HCT116 (cell line): ENCODE results near the gene TNFRSF8.

Source experiments
- EZH2 ChIP-seq: fragments of 200-600 bp; sonication (generic); IDR thresholded peaks from 2 replicates; pipeline ENCODE4 v1.6.1; 2017; ENCODE audit warnings: antibody characterized with exemption, mixed run types
- JUND ChIP-seq: IDR thresholded peaks from 2 replicates; pipeline ENCODE4 v1.6.1; 2012
- POLR2A ChIP-seq: IDR thresholded peaks from 2 replicates; pipeline ENCODE4 v1.7.0; 2011; ENCODE audit warnings: borderline replicate concordance; ENCODE audit not compliant: insufficient read depth, insufficient read length; ENCODE audit errors: extremely low read depth
- POLR2AphosphoS5 ChIP-seq: IDR thresholded peaks from 2 replicates; pipeline ENCODE4 v1.6.1; 2011; ENCODE audit warnings: mild to moderate bottlenecking, low read depth, low read length, moderate library complexity
- SP1 ChIP-seq: IDR thresholded peaks from 2 replicates; pipeline ENCODE4 v1.6.1; 2012; ENCODE audit warnings: low read depth
- TCF7L2 ChIP-seq: IDR thresholded peaks from 2 replicates; pipeline ENCODE4 v1.7.0; 2011; ENCODE audit warnings: borderline replicate concordance, inconsistent platforms; ENCODE audit not compliant: insufficient read depth, insufficient read length; ENCODE audit errors: extremely low read depth
- YY1 ChIP-seq: IDR thresholded peaks from 2 replicates; pipeline ENCODE4 v1.6.1; 2011; ENCODE audit warnings: low read length, low read depth, moderate library complexity, mild to moderate bottlenecking; ENCODE audit not compliant: insufficient replicate concordance; ENCODE audit errors: extremely low read depth
- ZFX ChIP-seq: fragments of 450-650 bp; IDR thresholded peaks from 2 replicates; pipeline ENCODE4 v1.6.1; 2017
- ZNF274 ChIP-seq: fragments of 200-500 bp; sonication (Bioruptor generic); IDR thresholded peaks from 2 replicates; pipeline ENCODE4 v1.6.1; 2014; ENCODE audit warnings: mild to moderate bottlenecking, low read depth, low read length, inconsistent platforms
- TF ChIP-seq, protein P1 (sequence below), 3 experiments: fragments of 200-600 bp in 1 of 3; sonication (generic) in 1 of 3; IDR thresholded peaks in 2 of 3; conservative IDR thresholded peaks in 1 of 3; 2 replicates each; pipeline ENCODE4 v1.5.1; 2012 to 2017; ENCODE audit warnings: low read depth in 2 of 3, low read length in 2 of 3, antibody characterized with exemption in 1 of 3, borderline replicate concordance in 1 of 3, control low read depth in 1 of 3, mild to moderate bottlenecking in 1 of 3, mixed read lengths in 1 of 3, mixed run types in 1 of 3, moderate library complexity in 1 of 3; ENCODE audit not compliant: insufficient read depth in 1 of 3
- TF ChIP-seq, protein P2 (sequence below): IDR thresholded peaks from 2 replicates; pipeline ENCODE4 v1.6.1; 2012
- TF ChIP-seq, protein P3 (sequence below): IDR thresholded peaks from 2 replicates; pipeline ENCODE4 v1.6.1; 2011; ENCODE audit warnings: mild to moderate bottlenecking, low read length, moderate library complexity; ENCODE audit not compliant: insufficient replicate concordance; ENCODE audit errors: extremely low read depth
- TF ChIP-seq, protein P4 (sequence below): IDR thresholded peaks from 2 replicates; pipeline ENCODE4 v1.6.1; 2012; ENCODE audit warnings: low read depth
- TF ChIP-seq, protein P5 (sequence below): IDR thresholded peaks from 2 replicates; pipeline ENCODE4 v1.6.1; 2012

DNA sequence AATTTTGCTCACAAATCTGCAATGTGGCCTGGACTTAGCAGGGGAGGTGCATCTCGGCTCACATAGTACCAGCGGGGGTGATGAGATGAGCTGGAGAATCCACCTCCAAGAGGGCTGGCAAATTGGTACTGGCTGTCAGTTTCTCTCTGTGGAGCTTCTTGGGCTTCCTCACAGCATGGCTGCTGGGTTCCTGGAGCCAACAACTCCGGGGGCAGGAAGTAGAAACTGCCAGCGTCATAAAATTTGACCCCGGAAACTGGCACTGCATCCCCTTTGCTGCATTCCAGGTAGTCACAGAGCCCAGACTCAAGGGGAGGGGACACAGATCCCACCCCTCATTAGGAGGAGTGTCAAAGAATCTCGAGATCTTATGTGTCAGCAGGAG lies 86.7 kb downstream of the TNFRSF8 start:
- TF ChIP-seq, protein P1, sequence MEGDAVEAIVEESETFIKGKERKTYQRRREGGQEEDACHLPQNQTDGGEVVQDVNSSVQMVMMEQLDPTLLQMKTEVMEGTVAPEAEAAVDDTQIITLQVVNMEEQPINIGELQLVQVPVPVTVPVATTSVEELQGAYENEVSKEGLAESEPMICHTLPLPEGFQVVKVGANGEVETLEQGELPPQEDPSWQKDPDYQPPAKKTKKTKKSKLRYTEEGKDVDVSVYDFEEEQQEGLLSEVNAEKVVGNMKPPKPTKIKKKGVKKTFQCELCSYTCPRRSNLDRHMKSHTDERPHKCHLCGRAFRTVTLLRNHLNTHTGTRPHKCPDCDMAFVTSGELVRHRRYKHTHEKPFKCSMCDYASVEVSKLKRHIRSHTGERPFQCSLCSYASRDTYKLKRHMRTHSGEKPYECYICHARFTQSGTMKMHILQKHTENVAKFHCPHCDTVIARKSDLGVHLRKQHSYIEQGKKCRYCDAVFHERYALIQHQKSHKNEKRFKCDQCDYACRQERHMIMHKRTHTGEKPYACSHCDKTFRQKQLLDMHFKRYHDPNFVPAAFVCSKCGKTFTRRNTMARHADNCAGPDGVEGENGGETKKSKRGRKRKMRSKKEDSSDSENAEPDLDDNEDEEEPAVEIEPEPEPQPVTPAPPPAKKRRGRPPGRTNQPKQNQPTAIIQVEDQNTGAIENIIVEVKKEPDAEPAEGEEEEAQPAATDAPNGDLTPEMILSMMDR (IDR thresholded peaks at IDR 0.05 in 2 of 3, conservative IDR thresholded peaks at IDR 0.05 in 1 of 3; ENCODE audit: borderline replicate concordance in 1 of 3, insufficient read depth in 1 of 3, low read depth in 2 of 3, low read length in 2 of 3), result no peak
- TF ChIP-seq, protein P2, sequence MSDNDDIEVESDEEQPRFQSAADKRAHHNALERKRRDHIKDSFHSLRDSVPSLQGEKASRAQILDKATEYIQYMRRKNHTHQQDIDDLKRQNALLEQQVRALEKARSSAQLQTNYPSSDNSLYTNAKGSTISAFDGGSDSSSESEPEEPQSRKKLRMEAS, result no peak
- TF ChIP-seq ZNF274 (no peak), POLR2A (no peak), EZH2 (no peak), POLR2AphosphoS5 (no peak), SP1 (no peak), YY1 (peak; percentile 64), TCF7L2 (no peak), JUND (no peak), ZFX (no peak)
- TF ChIP-seq, protein P3, sequence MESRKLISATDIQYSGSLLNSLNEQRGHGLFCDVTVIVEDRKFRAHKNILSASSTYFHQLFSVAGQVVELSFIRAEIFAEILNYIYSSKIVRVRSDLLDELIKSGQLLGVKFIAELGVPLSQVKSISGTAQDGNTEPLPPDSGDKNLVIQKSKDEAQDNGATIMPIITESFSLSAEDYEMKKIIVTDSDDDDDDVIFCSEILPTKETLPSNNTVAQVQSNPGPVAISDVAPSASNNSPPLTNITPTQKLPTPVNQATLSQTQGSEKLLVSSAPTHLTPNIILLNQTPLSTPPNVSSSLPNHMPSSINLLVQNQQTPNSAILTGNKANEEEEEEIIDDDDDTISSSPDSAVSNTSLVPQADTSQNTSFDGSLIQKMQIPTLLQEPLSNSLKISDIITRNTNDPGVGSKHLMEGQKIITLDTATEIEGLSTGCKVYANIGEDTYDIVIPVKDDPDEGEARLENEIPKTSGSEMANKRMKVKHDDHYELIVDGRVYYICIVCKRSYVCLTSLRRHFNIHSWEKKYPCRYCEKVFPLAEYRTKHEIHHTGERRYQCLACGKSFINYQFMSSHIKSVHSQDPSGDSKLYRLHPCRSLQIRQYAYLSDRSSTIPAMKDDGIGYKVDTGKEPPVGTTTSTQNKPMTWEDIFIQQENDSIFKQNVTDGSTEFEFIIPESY, result no peak
- TF ChIP-seq, protein P4, sequence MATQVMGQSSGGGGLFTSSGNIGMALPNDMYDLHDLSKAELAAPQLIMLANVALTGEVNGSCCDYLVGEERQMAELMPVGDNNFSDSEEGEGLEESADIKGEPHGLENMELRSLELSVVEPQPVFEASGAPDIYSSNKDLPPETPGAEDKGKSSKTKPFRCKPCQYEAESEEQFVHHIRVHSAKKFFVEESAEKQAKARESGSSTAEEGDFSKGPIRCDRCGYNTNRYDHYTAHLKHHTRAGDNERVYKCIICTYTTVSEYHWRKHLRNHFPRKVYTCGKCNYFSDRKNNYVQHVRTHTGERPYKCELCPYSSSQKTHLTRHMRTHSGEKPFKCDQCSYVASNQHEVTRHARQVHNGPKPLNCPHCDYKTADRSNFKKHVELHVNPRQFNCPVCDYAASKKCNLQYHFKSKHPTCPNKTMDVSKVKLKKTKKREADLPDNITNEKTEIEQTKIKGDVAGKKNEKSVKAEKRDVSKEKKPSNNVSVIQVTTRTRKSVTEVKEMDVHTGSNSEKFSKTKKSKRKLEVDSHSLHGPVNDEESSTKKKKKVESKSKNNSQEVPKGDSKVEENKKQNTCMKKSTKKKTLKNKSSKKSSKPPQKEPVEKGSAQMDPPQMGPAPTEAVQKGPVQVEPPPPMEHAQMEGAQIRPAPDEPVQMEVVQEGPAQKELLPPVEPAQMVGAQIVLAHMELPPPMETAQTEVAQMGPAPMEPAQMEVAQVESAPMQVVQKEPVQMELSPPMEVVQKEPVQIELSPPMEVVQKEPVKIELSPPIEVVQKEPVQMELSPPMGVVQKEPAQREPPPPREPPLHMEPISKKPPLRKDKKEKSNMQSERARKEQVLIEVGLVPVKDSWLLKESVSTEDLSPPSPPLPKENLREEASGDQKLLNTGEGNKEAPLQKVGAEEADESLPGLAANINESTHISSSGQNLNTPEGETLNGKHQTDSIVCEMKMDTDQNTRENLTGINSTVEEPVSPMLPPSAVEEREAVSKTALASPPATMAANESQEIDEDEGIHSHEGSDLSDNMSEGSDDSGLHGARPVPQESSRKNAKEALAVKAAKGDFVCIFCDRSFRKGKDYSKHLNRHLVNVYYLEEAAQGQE, result no peak
- TF ChIP-seq, protein P5, sequence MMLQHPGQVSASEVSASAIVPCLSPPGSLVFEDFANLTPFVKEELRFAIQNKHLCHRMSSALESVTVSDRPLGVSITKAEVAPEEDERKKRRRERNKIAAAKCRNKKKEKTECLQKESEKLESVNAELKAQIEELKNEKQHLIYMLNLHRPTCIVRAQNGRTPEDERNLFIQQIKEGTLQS, result no peak
